Brain microvascular endothelial cell (primary cell): ENCODE results near the gene IP6K2.
"Not testable (repeated sequence)": the region's sequence is repeated elsewhere in the genome, so short reads cannot be mapped to it uniquely, and the experiment has no call there.

Experiments used
- DNase-seq: peaks from one replicate; pipeline ENCODE4 v3.0.0-alpha.2; 2020
- H3K27ac ChIP-seq: fragments of 250-450 bp; sonication (Bioruptor Pico); 2 replicates; pipeline ENCODE4 v1.5.1; 2020; ENCODE audit warnings: mild to moderate bottlenecking, moderate library complexity
- H3K27me3 ChIP-seq: fragments of 250-450 bp; sonication (Bioruptor Pico); replicated peaks from 2 replicates; pipeline ENCODE4 v1.5.1; 2020; ENCODE audit warnings: mild to moderate bottlenecking
- H3K36me3 ChIP-seq: fragments of 250-450 bp; sonication (Bioruptor Pico); replicated peaks from 2 replicates; pipeline ENCODE4 v1.5.1; 2020; ENCODE audit warnings: mild to moderate bottlenecking
- H3K4me3 ChIP-seq: 2 replicates; pipeline ENCODE4 v1.5.1; 2011; ENCODE audit warnings: low read depth, mild to moderate bottlenecking, control low read depth, low read length, moderate library complexity
- CTCF ChIP-seq: IDR thresholded peaks from 2 replicates; pipeline ENCODE4 v1.5.1; 2011; ENCODE audit warnings: low read depth, mild to moderate bottlenecking, moderate library complexity, low read length, control low read depth, inconsistent platforms; ENCODE audit errors: missing control alignments
- in situ Hi-C: cut with HindIII; loops from 2 replicates; pipeline ENCODE4 v1.10.0; 2017; ENCODE audit warnings: low sequenced_read_pairs, low pct_ligation_motif_present

IP6K2 gene

DNA sequence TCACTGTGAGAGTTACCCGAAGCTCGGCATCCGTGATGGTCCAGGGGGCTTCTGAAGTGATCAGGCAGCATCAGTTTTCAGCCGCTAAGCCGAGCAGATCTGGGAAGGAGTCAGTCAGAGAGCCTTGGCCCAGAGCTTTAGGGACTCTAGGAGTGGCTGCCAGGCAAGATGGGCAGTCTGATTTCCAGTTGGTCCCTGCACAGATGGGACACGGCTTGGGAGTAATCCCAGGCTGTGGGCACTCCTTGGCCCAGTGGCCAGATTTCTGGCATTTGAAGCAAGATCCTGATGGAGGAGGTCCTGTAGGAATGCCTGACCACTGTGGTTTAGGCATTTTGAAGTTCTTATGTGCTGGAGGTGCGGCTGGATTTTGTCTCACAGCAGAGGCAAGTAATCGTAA, 10.5 kb upstream of the IP6K2 start:
- Histone ChIP-seq H3K4me3 (no peak overlapping the region), H3K27ac (no peak overlapping the region), H3K36me3 (no peaks in the 10 kb centered on the region), H3K27me3 (no peaks in the 10 kb centered on the region)
- DNase-seq: no peak
- in situ Hi-C loops: no loop called here
- no peak for TF ChIP-seq CTCF

DNA sequence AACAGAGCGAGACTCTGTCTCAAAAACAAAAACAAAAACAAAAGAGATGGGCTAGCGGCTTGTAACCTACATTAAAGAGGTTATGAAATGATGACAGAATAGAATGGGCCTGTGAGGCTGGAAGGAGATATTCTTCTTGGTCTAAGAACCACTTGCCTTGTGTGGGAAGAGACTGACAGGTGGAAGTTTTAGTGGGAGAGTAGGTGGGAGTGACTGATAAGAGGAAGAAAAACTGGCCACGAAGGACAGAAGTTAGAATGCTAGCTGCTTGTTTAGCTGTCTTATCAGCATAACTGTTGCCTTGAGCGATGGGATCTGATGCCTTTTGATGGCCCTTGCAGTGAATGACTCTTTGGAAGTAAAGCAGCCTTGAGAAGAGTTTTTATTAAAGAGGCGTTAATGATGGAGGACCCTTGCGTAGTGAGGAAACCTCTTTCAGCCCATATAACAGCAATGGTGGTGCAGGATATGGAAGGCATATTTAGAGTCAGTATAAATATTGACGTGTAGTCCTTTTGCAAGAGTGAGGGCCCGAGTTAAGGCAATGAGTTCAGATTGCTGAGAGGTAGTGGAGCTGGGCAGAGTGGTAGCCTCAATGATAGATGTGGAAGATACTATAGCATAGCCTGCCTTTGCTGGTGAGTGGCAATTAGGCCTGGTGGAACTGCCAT, 8.3 kb upstream of the IP6K2 start:
- H3K4me3 ChIP-seq, H3K27me3 ChIP-seq, in situ Hi-C loops, DNase-seq, H3K36me3 ChIP-seq, H3K27ac ChIP-seq: not testable (repeated sequence)

- no peaks in the 10 kb centered on the region for H3K27me3 ChIP-seq
- in situ Hi-C loops: no loop called here
- no peak overlapping the region for H3K27ac ChIP-seq
- no peak overlapping the region for H3K4me3 ChIP-seq
- no peak for DNase-seq
- no peak for TF ChIP-seq CTCF
- H3K36me3 ChIP-seq: no peaks in the 10 kb centered on the region
Observed at GRCh38 chr3:48723725-48724124, 6.7 kb upstream of the IP6K2 start.

DNA sequence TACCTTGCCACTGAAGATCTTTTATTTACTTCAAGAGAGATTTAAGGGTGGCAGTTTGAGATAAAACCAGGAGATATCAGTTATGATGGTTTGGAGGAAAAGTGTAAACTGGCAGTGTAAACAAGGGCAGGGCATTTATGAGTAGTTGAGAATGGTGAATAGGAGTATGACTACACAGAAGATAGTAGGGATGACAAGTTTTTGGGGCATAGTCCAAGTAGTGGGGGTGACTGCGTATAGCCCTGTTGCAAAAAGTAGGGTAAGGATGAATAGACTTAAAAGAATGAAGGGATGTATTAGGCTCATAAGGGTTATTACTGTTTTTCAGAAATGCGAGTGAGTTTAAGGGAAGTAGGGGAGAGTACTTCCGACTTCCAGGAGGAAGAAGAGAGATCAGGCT, 6.3 kb upstream of the IP6K2 start:
- not testable (repeated sequence) for DNase-seq

DNA sequence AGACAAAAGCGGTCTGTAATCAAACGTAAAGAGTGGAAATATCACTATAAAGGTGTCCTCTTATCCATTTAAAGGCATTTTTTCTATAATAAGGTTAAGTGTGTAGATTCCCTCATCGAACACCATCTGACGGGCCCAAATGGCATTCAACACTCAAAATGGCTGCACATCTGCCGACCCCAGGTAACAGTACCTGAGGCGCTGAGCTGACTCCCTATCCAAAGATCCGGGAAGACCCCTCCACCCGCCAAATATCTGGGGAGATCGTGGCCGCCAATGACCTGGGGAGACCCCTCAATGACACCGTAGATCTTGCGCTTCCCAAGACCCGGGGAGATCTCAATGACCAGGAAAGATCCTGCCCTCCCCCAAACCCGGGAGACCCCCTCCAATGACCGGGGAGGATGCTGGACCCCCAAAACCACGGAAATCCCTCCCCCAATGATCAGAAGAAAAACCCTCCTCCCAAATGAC, 476 bp downstream of the IP6K2 start:
- H3K27me3 ChIP-seq: no peaks in the 10 kb centered on the region
- H3K36me3 ChIP-seq: peaks cover 21% of the 10 kb centered on the region
- H3K4me3 ChIP-seq: peak overlapping the region; percentile 98
- in situ Hi-C loops: no loop called here
- no peak for DNase-seq
- H3K27ac ChIP-seq: peak overlapping the region; percentile 79
- TF ChIP-seq CTCF: no peak

More for the DNA sequence above, 6.3 kb upstream of the IP6K2 start:
- H3K4me3 ChIP-seq, H3K27me3 ChIP-seq, H3K27ac ChIP-seq, in situ Hi-C loops, H3K36me3 ChIP-seq: not testable (repeated sequence)

DNA sequence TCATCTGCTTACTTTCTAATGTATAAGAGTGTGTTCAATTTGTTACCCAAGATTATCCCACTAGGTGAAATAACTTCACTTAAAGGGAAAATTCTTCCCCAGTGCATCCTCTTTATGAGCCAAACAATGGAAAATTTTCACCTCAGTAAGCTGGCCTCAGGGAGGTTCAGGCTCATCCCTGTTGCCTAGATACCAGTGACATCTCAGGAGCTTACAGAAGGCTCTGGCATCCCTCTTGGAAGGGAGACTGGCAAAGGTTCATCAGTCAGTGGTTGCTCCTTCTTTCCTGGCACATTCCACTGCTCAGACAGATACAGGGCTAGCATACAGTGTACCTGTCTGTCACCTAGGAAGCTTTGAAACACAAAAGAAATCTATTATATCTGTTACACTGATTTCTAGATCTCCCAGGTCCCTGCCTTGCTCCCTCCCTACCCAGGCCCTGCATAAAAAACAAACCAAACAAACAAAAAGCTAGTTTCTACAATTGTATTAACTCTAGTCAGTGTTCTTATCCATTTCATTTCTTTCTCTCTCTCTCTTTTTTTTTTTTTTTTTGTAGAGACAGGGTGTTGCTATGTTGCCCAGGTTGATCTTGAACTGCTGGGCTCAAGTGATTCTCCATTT, 1.7 kb downstream of the IP6K2 start:
- Histone ChIP-seq H3K4me3 (peak overlapping the region; percentile 98), H3K27me3 (no peaks in the 10 kb centered on the region), H3K36me3 (peaks cover 34% of the 10 kb centered on the region), H3K27ac (no peak overlapping the region)
- DNase-seq: peak; percentile 24
- TF ChIP-seq CTCF: no peak
- in situ Hi-C loops: no loop called here

GRCh38 chr3:48711727-48712126, 5.3 kb downstream of the IP6K2 start:
- Histone ChIP-seq H3K36me3 (peaks cover 52% of the 10 kb centered on the region), H3K27ac (no peak overlapping the region)
- no peak for DNase-seq

More at GRCh38 chr3:48711727-48712126, 5.3 kb downstream of the IP6K2 start:
- in situ Hi-C loops: no loop called here
- H3K27me3 ChIP-seq: no peaks in the 10 kb centered on the region
- no peak for TF ChIP-seq CTCF
- H3K4me3 ChIP-seq: no peak overlapping the region
